Ishikawa (cell line): Measurements from ENCODE around the gene ACTR1A.

Experiments
- CEBPB ChIP-seq: IDR thresholded peaks from 2 replicates; pipeline ENCODE4 v1.6.1; 2012
- CREB1 ChIP-seq: IDR thresholded peaks from 2 replicates; pipeline ENCODE4 v1.6.1; 2012; ENCODE audit warnings: low read depth
- EGR1 ChIP-seq: IDR thresholded peaks from 2 replicates; pipeline ENCODE4 v1.6.1; 2012
- EP300 ChIP-seq: IDR thresholded peaks from 2 replicates; pipeline ENCODE4 v1.6.1; 2012; ENCODE audit warnings: borderline replicate concordance
- FOXM1 ChIP-seq: IDR thresholded peaks from 2 replicates; pipeline ENCODE4 v1.6.1; 2012; ENCODE audit warnings: low read depth, borderline replicate concordance
- MAX ChIP-seq: IDR thresholded peaks from 2 replicates; pipeline ENCODE4 v1.6.1; 2012
- NFIC ChIP-seq: IDR thresholded peaks from 2 replicates; pipeline ENCODE4 v1.6.1; 2012
- RAD21 ChIP-seq: IDR thresholded peaks from 2 replicates; pipeline ENCODE4 v1.6.1; 2012; ENCODE audit warnings: low read depth
- TAF1 ChIP-seq: IDR thresholded peaks from 2 replicates; pipeline ENCODE4 v1.6.1; 2012; ENCODE audit warnings: low read depth, mild to moderate bottlenecking
- TEAD4 ChIP-seq: IDR thresholded peaks from 2 replicates; pipeline ENCODE4 v1.6.1; 2012
- YY1 ChIP-seq: IDR thresholded peaks from 2 replicates; pipeline ENCODE4 v1.6.1; 2012; ENCODE audit warnings: low read depth
- TF ChIP-seq, protein P1 (sequence below): IDR thresholded peaks from 2 replicates; pipeline ENCODE4 v1.6.1; 2012; ENCODE audit warnings: low read depth, mild to moderate bottlenecking

- TF ChIP-seq EP300: no peak
- TF ChIP-seq MAX: no peak
- no peak for TF ChIP-seq FOXM1
- no peak for TF ChIP-seq CEBPB
- TF ChIP-seq CREB1: no peak
- no peak for TF ChIP-seq TAF1
- TF ChIP-seq, protein P1, sequence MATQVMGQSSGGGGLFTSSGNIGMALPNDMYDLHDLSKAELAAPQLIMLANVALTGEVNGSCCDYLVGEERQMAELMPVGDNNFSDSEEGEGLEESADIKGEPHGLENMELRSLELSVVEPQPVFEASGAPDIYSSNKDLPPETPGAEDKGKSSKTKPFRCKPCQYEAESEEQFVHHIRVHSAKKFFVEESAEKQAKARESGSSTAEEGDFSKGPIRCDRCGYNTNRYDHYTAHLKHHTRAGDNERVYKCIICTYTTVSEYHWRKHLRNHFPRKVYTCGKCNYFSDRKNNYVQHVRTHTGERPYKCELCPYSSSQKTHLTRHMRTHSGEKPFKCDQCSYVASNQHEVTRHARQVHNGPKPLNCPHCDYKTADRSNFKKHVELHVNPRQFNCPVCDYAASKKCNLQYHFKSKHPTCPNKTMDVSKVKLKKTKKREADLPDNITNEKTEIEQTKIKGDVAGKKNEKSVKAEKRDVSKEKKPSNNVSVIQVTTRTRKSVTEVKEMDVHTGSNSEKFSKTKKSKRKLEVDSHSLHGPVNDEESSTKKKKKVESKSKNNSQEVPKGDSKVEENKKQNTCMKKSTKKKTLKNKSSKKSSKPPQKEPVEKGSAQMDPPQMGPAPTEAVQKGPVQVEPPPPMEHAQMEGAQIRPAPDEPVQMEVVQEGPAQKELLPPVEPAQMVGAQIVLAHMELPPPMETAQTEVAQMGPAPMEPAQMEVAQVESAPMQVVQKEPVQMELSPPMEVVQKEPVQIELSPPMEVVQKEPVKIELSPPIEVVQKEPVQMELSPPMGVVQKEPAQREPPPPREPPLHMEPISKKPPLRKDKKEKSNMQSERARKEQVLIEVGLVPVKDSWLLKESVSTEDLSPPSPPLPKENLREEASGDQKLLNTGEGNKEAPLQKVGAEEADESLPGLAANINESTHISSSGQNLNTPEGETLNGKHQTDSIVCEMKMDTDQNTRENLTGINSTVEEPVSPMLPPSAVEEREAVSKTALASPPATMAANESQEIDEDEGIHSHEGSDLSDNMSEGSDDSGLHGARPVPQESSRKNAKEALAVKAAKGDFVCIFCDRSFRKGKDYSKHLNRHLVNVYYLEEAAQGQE: no peak
- TF ChIP-seq RAD21: no peak
- TF ChIP-seq EGR1: no peak
- TF ChIP-seq TEAD4: no peak
- no peak for TF ChIP-seq YY1
- no peak for TF ChIP-seq NFIC
Measured at GRCh38 chr10:102458656-102459055, 43.9 kb downstream of the ACTR1A start.
